K562 (cell line): ENCODE results near the gene MYL11.

ENCODE experiments used
- E2F4 ChIP-seq: sonication (generic); formaldehyde crosslinking; IDR thresholded peaks from 2 replicates; pipeline ENCODE4 v1.8.0; 2022; ENCODE audit warnings: mild to moderate bottlenecking, low read depth, missing genetic modification reagents
- PHF8 ChIP-seq: fragments of 200-600 bp; sonication (generic); IDR thresholded peaks from 2 replicates; pipeline ENCODE4 v1.6.1; 2012; ENCODE audit warnings: mixed run types, mild to moderate bottlenecking, inconsistent platforms, low read length, moderate library complexity, borderline replicate concordance
- SMAD1 ChIP-seq: fragments of 150-350 bp; IDR thresholded peaks from 2 replicates; pipeline ENCODE4 v1.6.1; 2014; ENCODE audit warnings: low read length, low read depth; ENCODE audit not compliant: partially characterized antibody
- TF ChIP-seq, protein P1 (sequence below): fragments of 250-450 bp; sonication (Bioruptor Pico); IDR thresholded peaks from 2 replicates; pipeline ENCODE4 v1.8.0; 2022; ENCODE audit warnings: moderate library complexity, mild to moderate bottlenecking, inconsistent platforms

DNA sequence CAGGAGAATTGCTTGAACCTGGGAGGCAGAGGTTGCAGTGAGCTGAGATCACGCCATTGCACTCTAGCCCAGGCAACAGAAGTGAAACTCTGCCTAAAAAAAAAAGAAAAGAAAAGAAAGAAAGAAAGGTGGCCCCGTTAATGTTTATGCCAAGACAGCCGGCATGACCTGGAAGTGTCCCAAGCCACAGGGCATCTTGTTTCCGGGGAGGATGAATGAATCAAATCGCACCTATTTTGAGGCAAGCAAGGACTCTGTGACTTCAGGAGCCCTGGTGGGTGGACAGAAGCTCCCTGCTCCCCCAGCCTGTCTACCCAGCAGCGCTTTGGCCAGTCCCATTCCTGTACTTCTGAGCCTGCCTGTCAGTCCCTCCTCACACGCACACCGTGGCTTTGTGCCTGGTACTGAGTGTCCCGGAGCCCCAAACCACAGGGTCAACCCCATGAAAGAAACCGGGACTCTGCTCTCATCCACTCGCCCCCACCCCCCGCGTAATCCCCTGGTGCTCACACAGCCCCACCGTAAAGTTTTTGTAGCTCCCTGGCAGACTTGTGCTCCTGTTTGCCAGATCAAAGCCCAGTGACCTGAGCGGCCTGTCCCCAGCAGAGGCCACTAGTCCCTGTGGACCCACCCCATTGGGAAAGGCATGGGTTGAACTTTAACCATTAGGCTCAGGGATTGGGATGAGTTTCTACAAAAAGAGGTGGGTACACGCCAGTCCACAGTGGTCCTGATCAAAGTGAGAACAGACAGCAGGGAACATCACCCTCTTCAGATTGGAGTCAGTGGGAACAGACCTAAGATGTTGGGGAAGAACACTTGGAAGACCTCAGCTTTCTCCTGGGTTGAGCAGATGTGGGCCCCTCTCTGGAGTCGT is 38.8 kb upstream of the MYL11 start:
- TF ChIP-seq SMAD1 (no peak), PHF8 (no peak), E2F4 (no peak)
- TF ChIP-seq, protein P1, sequence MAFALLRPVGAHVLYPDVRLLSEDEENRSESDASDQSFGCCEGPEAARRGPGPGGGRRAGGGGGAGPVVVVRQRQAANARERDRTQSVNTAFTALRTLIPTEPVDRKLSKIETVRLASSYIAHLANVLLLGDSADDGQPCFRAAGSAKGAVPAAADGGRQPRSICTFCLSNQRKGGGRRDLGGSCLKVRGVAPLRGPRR (CRISPR knock-in tag): no peak
